ENCODE data around the gene CRELD2.

DNA sequence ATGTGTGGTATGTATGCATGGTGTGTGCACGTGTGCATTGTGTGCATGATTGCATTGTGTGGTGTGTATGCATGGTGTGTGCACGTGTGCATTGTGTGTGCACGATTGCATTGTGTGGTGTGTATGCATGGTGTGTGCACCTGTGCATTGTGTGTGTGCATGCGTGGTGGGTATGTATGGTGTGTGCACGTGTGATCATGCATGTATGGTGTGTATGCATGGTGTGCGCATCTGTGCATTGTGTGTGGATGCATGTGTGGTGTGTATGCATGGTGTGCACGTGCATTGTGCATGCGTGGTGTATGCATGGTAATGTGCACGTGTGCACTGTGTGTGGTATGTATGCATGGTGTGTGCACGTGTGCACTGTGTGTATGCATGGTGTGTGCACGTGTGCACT, 17.0 kb upstream of the CRELD2 start:
- no peak for TF ChIP-seq ZZZ3 (CRISPR knock-in tag; IDR thresholded peaks at IDR 0.05; ENCODE audit: borderline replicate concordance)
- TF ChIP-seq YY1 (IDR thresholded peaks at IDR 0.05; ENCODE audit: insufficient read depth, insufficient replicate concordance, low read depth, low read length): no peak
- no peak for TF ChIP-seq KLF16 (CRISPR knock-in tag; IDR thresholded peaks at IDR 0.05)

All from HepG2 (cell line).